RKO (cell line): ENCODE data around the gene ARHGAP26.

Source experiments
- DNase-seq: peaks from one replicate; pipeline ENCODE4 v3.0.0-alpha.2; 2016; ENCODE audit warnings: low spot score

The ARHGAP26 gene

GRCh38 chr5:142814122-142814521 lies 43.9 kb downstream of the ARHGAP26 start:
- DNase-seq: no peak

GRCh38 chr5:142815469-142815868 lies 45.3 kb downstream of the ARHGAP26 start:
- no peak for DNase-seq

GRCh38 chr5:142816531-142817430 lies 46.6 kb downstream of the ARHGAP26 start:
- DNase-seq: no peak

GRCh38 chr5:142817949-142818431 lies 47.8 kb downstream of the ARHGAP26 start:
- DNase-seq: no peak

GRCh38 chr5:142819292-142819691 lies 49.1 kb downstream of the ARHGAP26 start:
- DNase-seq: no peak

- DNase-seq: no peak
Observed at GRCh38 chr5:142819825-142820224, 49.6 kb downstream of the ARHGAP26 start.

- no peak for DNase-seq
Observed at GRCh38 chr5:142820447-142820846, 50.3 kb downstream of the ARHGAP26 start.

GRCh38 chr5:142821034-142821732 lies 51.0 kb downstream of the ARHGAP26 start:
- no peak for DNase-seq

- peak; percentile 89 for DNase-seq
Observed at GRCh38 chr5:142821733-142822487, 51.7 kb downstream of the ARHGAP26 start.

- no peak for DNase-seq
Observed at GRCh38 chr5:142823126-142823525, 52.9 kb downstream of the ARHGAP26 start.

- no peak for DNase-seq
Observed at GRCh38 chr5:142823806-142824205, 53.6 kb downstream of the ARHGAP26 start.

GRCh38 chr5:142824391-142824790 lies 54.2 kb downstream of the ARHGAP26 start:
- DNase-seq: no peak

GRCh38 chr5:142825378-142826089 lies 55.4 kb downstream of the ARHGAP26 start:
- no peak for DNase-seq

GRCh38 chr5:142826093-142826492 lies 55.9 kb downstream of the ARHGAP26 start:
- DNase-seq: no peak

GRCh38 chr5:142826741-142827492 lies 56.7 kb downstream of the ARHGAP26 start:
- DNase-seq: peak; percentile 38

GRCh38 chr5:142827934-142828576 lies 57.9 kb downstream of the ARHGAP26 start:
- no peak for DNase-seq

GRCh38 chr5:142828797-142829535 lies 58.8 kb downstream of the ARHGAP26 start:
- DNase-seq: no peak

- DNase-seq: no peak
Observed at GRCh38 chr5:142829801-142830220, 59.6 kb downstream of the ARHGAP26 start.

- DNase-seq: no peak
Observed at GRCh38 chr5:142830241-142831008, 60.2 kb downstream of the ARHGAP26 start.
